Nephron (organoid): ENCODE results near the gene SLC10A3.

Experiments
- H3K27ac Mint-ChIP-seq, 3 experiments: 2 replicates each; pipeline ENCODE4 v1.8.0; 2020; ENCODE audit warnings: mixed read lengths in 3 of 3, mild to moderate bottlenecking in 2 of 3, moderate library complexity in 1 of 3
- H3K27me3 Mint-ChIP-seq: 2 replicates; pipeline ENCODE4 v1.8.0; 2021; ENCODE audit warnings: low read depth, mild to moderate bottlenecking, moderate library complexity, mixed read lengths
- H3K36me3 Mint-ChIP-seq: 2 replicates; pipeline ENCODE4 v1.8.0; 2020; ENCODE audit warnings: low read depth, mixed read lengths
- H3K4me1 Mint-ChIP-seq: 2 replicates; pipeline ENCODE4 v1.8.0; 2020; ENCODE audit warnings: mixed read lengths
- H3K4me3 Mint-ChIP-seq, 3 experiments: 2 replicates each; pipeline ENCODE4 v1.8.0; 2020; ENCODE audit warnings: mild to moderate bottlenecking in 3 of 3, mixed read lengths in 3 of 3, moderate library complexity in 2 of 3
- H3K9me3 Mint-ChIP-seq: 2 replicates; pipeline ENCODE4 v1.8.0; 2020; ENCODE audit warnings: mixed read lengths
- TF ChIP-seq, protein P1 (sequence below), 3 experiments: fragments of 200-600 bp; sonication (generic); IDR thresholded peaks; one replicate each; pipeline ENCODE4 v1.5.0; 2021; ENCODE audit warnings: antibody characterized with exemption in 3 of 3; ENCODE audit not compliant: unreplicated experiment in 3 of 3

Gene SLC10A3

GRCh38 chrX:154495472-154495922, 5.1 kb upstream of the SLC10A3 start:
- Mint-ChIP-seq H3K27me3 (no peaks in the 10 kb centered on the region), H3K9me3 (peaks cover 6% of the 10 kb centered on the region), H3K4me1 (no peaks in the 10 kb centered on the region), H3K27ac (no peak overlapping the region), H3K36me3 (no peaks in the 10 kb centered on the region), H3K4me3 (no peak overlapping the region)
- TF ChIP-seq, protein P1, sequence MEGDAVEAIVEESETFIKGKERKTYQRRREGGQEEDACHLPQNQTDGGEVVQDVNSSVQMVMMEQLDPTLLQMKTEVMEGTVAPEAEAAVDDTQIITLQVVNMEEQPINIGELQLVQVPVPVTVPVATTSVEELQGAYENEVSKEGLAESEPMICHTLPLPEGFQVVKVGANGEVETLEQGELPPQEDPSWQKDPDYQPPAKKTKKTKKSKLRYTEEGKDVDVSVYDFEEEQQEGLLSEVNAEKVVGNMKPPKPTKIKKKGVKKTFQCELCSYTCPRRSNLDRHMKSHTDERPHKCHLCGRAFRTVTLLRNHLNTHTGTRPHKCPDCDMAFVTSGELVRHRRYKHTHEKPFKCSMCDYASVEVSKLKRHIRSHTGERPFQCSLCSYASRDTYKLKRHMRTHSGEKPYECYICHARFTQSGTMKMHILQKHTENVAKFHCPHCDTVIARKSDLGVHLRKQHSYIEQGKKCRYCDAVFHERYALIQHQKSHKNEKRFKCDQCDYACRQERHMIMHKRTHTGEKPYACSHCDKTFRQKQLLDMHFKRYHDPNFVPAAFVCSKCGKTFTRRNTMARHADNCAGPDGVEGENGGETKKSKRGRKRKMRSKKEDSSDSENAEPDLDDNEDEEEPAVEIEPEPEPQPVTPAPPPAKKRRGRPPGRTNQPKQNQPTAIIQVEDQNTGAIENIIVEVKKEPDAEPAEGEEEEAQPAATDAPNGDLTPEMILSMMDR (IDR thresholded peaks at IDR 0.05; ENCODE audit: unreplicated experiment in 3 of 3), result no peak

GRCh38 chrX:154494715-154495114, 4.3 kb upstream of the SLC10A3 start:
- H3K36me3 Mint-ChIP-seq, result no peaks in the 10 kb centered on the region
- no peak overlapping the region for H3K27ac Mint-ChIP-seq
- H3K4me3 Mint-ChIP-seq, result no peak overlapping the region
- H3K27me3 Mint-ChIP-seq, result no peaks in the 10 kb centered on the region
- H3K4me1 Mint-ChIP-seq, result peaks cover 2% of the 10 kb centered on the region
- peaks cover 7% of the 10 kb centered on the region for H3K9me3 Mint-ChIP-seq
- TF ChIP-seq, protein P1 (IDR thresholded peaks at IDR 0.05; ENCODE audit: unreplicated experiment in 3 of 3), result no peak

DNA sequence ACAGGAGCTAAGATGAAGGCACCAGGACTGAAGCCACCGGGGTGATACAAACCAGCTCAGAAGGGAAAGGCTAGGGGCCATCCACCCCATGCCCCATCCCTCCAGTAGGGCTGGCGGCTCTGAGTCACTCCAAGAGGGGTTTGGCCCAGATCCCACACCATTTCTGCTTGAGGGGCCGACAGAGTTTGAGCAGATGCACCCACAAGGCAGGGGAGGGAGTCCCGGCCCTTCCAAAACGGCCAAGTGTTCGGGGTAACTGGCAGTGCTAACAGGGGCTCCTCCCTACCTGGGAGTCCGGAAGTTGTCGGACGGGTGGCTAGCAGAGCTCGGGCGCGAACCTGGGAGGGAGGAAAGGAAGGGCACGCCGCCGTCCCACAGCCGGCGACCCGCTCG, 412 bp downstream of the SLC10A3 start:
- Mint-ChIP-seq H3K27ac (peak overlapping the region; percentile 79 to 92 (median 83)), H3K27me3 (no peaks in the 10 kb centered on the region), H3K4me3 (peak overlapping the region; percentile 87 to 95 (median 88)), H3K9me3 (peaks cover 16% of the 10 kb centered on the region), H3K36me3 (peaks cover 6% of the 10 kb centered on the region), H3K4me1 (peaks cover 11% of the 10 kb centered on the region)
- TF ChIP-seq, protein P1 (IDR thresholded peaks at IDR 0.05; ENCODE audit: unreplicated experiment in 3 of 3), result no peak

- H3K4me3 Mint-ChIP-seq, result peak overlapping the region; percentile 87 to 95 (median 88)
- peaks cover 6% of the 10 kb centered on the region for H3K36me3 Mint-ChIP-seq
- H3K4me1 Mint-ChIP-seq, result peaks cover 11% of the 10 kb centered on the region
- H3K27me3 Mint-ChIP-seq, result no peaks in the 10 kb centered on the region
- peak overlapping the region in 1 of 3 experiments; percentile 92 for H3K27ac Mint-ChIP-seq
- TF ChIP-seq, protein P1 (IDR thresholded peaks at IDR 0.05; ENCODE audit: unreplicated experiment in 3 of 3), result no peak
- peaks cover 13% of the 10 kb centered on the region for H3K9me3 Mint-ChIP-seq
These were observed 1.2 kb downstream of the SLC10A3 start for GRCh38 chrX:154489182-154489581.

DNA sequence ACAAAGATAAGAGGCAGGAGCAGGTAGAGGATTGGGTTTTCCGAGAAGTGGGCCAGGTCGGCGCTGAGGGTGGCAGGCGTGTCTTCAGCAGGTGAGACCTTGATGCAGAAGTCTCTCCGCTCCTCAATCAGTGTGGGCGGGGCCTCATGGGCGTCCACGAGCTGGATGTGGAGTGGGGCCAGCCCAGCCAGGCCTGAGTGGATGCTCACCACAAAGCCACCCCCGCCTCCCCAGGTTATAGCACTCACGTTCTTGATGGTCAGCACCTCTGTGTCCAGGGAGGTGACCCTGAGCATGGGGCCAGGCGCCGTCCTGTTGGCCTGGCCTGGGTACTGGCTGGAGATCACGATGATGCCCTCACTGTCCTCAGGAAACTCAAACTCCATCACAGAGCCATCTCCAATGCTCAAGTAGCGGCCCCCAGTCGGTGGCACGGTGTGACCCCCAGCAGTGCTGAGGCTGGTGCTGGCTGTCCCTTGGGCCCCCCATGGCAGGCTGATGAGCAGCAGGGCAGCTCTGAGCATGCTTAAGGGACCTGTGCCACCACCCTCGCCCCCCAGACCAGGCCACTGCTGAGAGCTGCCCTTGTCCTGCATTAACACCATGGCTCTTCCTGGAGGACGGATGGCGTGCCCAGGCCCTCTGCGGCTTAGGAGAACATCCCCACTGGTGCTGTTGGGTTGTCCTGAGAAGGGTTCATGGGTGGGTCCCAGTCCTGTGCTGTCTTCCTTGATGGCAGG, 1.9 kb downstream of the SLC10A3 start:
- Mint-ChIP-seq H3K27me3 (no peaks in the 10 kb centered on the region), H3K4me1 (peaks cover 11% of the 10 kb centered on the region), H3K9me3 (peaks cover 13% of the 10 kb centered on the region), H3K27ac (no peak overlapping the region), H3K4me3 (peak overlapping the region; percentile 49 to 95 (median 69)), H3K36me3 (peaks cover 11% of the 10 kb centered on the region)
- TF ChIP-seq, protein P1 (IDR thresholded peaks at IDR 0.05; ENCODE audit: unreplicated experiment in 3 of 3), result no peak
